Head of caudate nucleus (tissue), 42 donors: ENCODE results near the gene RAD23B.

Source experiments
- DNase-seq, 42 donors: peaks; one replicate each; pipeline versions ENCODE4 v3.0.0 to v3.0.0-alpha.2; 2020 to 2021; ENCODE audit warnings: mixed read lengths in 7 of 42
- intact Hi-C: fragments of 100-400 bp; cut with DNase I; formaldehyde crosslinking; loops from one replicate; pipeline ENCODE4 v1.15.0; 2022

The RAD23B gene

GRCh38 chr9:107266624-107267368 lies 16.3 kb upstream of the RAD23B start:
- intact Hi-C loops, result no loop called here
- no peak for DNase-seq

DNA sequence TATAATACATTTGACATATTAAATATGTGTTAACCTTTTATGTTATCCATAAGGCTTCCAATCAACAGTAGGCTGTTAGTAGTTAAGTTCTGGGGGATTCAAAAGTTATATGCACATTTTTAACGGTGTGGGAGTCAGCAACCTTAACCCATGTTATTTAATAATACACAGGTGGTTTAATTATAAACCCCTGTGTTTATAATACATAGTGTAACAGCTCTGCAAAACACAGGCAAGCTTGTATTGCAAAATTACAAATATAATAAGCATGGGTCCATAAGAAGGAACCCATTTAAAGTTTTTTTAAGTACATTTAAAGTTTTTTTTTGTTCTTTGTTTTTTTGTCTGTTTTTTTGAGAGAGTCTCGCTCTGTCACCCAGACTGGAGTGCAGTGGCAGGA lies 14.5 kb upstream of the RAD23B start:
- intact Hi-C loops, result no loop called here
- DNase-seq, result no peak

DNA sequence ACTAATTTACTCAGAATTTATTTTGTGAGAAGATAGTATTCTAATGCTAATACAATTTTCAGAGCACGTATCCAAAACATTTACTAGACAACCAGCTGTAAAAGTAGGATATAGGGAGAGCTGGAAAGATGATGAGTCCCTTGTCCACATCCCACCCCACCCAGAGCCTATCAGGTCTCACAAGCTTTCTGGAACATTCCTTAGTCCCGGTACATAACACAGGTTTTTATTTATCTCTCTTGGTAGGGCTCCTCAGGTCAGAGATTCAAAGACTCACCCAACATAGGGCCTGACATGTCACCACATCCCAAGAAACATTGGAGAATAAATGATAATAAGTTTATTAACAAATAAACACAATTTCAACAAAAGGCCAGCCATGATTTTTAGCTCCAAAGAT lies 13.8 kb upstream of the RAD23B start:
- intact Hi-C loops, result no loop called here
- DNase-seq, result no peak

DNA sequence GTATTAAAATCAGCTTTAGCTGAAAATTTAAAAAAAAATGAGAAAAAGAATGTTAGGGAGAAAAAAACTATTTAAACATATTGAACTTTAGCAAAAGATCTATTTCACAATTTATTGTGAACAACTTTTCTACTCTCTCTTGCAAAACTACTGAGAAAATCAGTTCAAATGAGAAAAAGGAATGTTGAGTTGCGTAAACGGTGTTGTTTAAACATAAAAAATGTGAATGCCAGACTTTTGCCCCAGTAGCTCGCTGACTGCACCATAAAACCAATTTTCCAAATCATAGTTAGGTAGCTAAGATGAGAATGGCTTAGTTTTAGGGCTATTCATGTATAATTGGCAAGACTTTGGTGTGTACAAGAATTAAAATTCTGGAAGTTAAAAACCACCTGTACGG lies 13.4 kb upstream of the RAD23B start:
- intact Hi-C loops, result no loop called here
- DNase-seq, result no peak

- DNase-seq, result no peak
- intact Hi-C loops, result no loop called here
Observed at GRCh38 chr9:107270082-107270481, 13.0 kb upstream of the RAD23B start.

GRCh38 chr9:107270580-107270979 lies 12.5 kb upstream of the RAD23B start:
- no peak for DNase-seq
- intact Hi-C loops, result no loop called here

GRCh38 chr9:107273634-107274033 lies 9.4 kb upstream of the RAD23B start:
- no peak for DNase-seq
- intact Hi-C loops, result no loop called here

DNA sequence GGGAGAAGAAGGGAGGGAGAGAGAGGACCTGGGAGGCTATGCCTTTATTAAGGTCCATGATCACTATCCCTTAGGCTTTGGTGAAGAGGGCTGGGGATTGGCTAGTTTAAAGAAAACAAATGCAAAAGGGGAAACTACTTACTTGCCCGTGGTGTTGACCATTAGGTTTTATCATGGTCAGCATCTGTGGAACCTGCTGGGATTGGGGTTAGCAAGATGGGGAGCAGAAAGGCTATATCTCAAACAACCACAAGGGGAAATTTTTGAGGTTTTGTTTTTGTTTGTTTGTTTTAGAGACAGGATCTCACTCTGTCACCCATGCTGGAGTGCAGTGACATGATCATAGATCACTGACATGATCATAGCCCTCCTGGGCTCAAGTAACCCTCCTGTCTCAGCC lies 9.0 kb upstream of the RAD23B start:
- intact Hi-C loops, result no loop called here

GRCh38 chr9:107274953-107275422 lies 8.1 kb upstream of the RAD23B start:
- intact Hi-C loops, result no loop called here

More for the DNA sequence above, 9.0 kb upstream of the RAD23B start:
- no peak for DNase-seq

DNA sequence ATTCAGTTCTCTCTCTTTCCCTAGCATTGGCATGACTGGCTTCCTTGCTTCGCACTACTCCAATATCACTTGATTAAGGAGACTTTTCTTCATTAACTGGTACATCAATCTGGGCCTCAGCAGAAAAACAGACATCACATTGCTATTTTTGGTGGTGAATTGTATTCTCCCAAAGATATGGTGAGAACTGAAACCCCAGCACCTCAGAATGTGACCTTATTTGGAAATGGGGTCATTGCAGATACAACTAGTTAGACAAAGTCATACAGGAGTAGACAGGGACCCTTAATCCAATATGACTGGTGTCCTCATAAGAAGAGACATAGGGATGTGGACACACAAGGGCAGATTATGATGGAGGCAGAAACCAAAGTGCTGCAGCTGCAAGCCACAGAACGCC lies 7.5 kb upstream of the RAD23B start:
- intact Hi-C loops, result no loop called here
- no peak for DNase-seq

More at GRCh38 chr9:107274953-107275422, 8.1 kb upstream of the RAD23B start:
- DNase-seq, result peak in 13 of 42 donors; percentile 3 to 66 (median 18)

GRCh38 chr9:107276966-107277710 lies 5.9 kb upstream of the RAD23B start:
- intact Hi-C loops, result no loop called here
- no peak for DNase-seq

GRCh38 chr9:107277801-107278200 lies 5.3 kb upstream of the RAD23B start:
- DNase-seq, result no peak
- intact Hi-C loops, result no loop called here

DNA sequence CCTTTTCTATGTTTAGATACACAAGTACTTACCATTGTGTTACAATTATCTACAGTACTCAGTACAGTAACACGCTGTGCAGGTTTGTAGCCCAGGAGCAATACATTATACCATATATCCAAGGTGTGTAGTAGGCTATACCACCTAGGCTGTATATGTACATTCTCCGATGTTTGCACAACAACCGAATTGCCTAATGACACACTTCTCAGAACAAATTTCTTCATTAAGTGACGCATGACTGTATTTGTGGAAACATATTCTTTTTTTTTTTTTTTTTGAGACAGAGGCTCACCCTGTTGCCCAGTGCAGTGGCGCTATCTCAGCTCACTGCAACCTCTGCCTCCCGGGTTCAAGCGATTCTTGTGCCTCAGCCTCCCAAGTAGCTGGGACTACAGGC lies 4.0 kb upstream of the RAD23B start:
- intact Hi-C loops, result no loop called here

DNA sequence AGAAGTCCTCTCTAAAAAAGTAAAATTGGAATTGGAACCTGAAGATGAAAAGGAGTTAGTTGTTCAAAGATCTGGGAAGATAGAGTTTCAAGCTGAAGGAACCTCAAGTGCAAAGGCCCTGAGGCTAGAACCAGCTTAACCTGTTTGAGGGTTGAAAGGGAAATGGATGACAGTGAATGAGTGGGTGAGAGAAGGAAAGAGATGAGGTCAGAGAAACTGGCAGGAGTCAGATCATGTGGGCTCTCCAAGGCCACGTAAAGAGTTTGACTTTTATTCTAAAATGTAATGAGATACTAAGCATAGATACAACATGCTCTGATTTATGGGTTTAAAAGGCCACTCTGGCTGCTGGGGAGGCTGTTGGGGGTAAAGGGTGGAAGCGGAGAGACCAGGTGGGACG lies 2.5 kb upstream of the RAD23B start:
- DNase-seq, result no peak
- intact Hi-C loops, result loop anchor here (10.0 kb wide), 1 partner anchor 54 kb away; no protein-coding TSS in a partner anchor

More for the DNA sequence above, 4.0 kb upstream of the RAD23B start:
- no peak for DNase-seq

DNA sequence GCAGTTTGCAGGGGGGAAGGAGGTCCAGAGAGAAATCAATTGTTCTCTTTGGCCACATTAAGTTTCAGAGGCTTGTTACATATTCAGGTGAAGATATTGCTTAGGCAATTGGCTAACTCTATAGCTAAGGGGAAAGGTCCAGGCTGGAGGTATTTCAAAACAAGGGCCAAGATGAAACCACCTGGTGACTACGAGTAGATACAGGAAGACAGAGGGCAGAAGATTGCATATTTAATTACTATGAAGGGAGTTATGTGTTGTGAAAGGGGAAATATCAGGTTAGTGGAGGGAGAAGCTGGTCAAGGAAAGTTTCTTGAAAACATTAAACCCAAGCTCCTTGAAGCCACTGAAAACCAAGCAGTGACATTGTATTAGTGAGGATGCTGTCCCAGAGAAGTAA lies 1.9 kb upstream of the RAD23B start:
- DNase-seq, result no peak
- intact Hi-C loops, result loop anchor here (10.0 kb wide), 1 partner anchor 54 kb away; no protein-coding TSS in a partner anchor

DNA sequence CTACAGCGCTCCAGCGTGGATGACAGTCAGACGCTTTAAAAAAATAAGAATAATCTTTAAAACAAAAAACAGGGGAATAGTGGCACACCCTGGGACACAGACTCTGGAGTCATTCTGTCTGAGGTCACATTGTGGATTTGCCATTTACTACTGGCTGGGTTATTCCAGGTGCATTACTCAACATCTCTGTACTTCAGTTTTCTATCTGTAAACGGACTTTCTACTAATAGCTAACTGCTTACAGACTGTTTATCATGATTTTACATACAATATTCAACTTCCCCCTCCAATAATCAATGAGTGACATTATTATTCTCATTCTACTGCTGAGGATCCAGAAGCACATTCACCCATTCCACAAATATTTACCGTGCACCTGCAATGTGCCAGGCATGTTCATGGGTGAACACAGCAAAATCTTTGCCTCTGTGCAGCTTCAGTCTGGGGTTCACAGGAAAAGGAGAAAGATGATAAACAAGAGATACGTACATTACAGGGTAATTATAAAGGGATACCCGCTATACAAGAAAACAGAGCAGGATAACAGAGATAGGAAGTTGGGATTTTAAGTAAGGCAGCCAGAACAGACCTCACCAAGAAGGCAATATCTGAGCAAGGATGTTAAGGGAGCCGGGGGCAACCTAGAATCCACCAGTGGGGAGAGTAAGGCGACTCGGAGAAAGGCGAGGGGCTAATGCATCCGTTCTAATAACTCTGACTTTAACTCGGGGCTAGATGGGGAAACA lies 984 bp upstream of the RAD23B start:
- intact Hi-C loops, result loop anchor here (10.0 kb wide), 1 partner anchor 53 kb away; no protein-coding TSS in a partner anchor
- DNase-seq, result peak in 11 of 42 donors; percentile 5 to 34 (median 11)

DNA sequence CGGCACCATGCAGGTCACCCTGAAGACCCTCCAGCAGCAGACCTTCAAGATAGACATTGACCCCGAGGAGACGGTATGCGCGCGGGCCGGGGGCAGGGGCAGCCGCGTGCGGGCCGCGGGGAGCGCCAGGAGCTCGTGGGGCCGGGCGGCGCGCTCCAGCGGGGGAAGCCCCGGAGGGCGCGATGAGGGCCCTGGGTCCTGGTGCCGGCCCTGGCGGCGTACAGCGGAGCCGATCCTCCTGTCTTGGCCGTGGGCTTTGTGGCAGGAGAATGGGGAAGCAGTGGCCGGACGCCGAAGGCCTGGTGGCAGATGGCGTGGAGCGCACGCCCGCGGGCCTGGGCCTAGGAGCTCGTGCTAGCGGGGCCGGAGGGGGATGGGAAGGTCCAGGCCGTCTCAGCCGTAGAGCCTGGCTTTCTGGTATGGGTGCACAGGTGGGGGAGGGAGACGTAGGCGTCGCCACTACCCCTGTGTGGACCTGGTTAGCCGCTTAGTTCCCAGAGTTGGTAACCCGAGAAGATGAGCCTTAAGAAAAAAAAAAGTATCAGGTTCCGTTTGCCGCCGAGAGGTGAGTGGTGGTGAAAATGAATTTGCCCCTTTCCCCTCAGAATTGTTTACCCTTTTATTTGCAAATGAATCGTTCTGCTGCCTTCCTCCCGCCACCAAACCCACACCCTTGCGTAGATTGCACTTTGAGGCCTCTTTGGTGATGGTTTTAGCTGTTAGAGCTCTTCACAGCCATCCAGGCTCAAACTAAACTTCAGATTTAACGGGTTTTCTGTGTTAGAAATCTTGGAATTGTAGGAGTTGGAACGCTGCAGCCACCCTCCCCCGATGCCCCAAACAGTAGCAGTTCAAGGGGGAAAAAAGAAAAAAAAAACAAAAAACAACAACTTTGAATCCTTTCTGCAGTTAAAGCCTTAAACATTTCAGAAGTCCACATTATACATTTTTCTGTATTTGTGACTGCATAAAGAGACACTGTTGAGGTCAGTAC lies 841 bp downstream of the RAD23B start:
- intact Hi-C loops, result loop anchor here (10.0 kb wide), 1 partner anchor 51 kb away; no protein-coding TSS in a partner anchor
- DNase-seq, result peak in 40 of 42 donors; percentile 23 to 77 (median 56)

DNA sequence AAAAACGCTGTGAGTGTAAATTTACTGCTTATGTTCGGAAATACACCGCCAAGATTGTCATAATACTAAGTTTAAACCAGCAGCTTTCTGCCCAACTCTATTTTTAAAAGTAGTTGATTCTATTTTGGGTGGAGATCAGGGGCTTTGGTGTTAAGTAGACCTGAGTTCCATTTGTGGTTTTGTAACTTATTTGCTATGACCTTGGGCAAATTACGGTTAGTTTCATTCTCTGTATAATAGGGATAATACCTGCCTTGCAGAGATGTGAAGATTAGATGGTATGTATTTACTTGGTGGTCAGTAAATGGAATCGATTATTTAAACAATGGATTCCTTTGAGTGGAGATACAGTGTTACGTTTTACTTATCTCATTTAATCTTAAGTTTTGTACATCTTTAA lies 1.6 kb downstream of the RAD23B start:
- intact Hi-C loops, result loop anchor here (10.0 kb wide), 1 partner anchor 50 kb away; no protein-coding TSS in a partner anchor
- DNase-seq, result no peak
